GM12878 (cell line): ENCODE measurements around the gene APOM. TPM values are rescaled to one million over a fixed set of nuclear protein-coding genes. Genes with fewer than 3 reads are reported as not detected.
A peak's percentile ranks its signal among the peaks of the same experiment; 100 is the strongest.

Source experiments
- BCL11A ChIP-seq: IDR thresholded peaks from 2 replicates; pipeline ENCODE4 v1.6.1; 2011; ENCODE audit warnings: low read depth, low read length
- CHD2 ChIP-seq: IDR thresholded peaks from 2 replicates; pipeline ENCODE4 v1.6.1; 2011; ENCODE audit warnings: low read depth, low read length, improper control_type of control experiment, borderline replicate concordance
- EED ChIP-seq: sonication (generic); IDR thresholded peaks from 2 replicates; pipeline ENCODE4 v1.6.1; 2016; ENCODE audit warnings: antibody characterized with exemption, low read depth
- GATAD2B ChIP-seq: fragments of 450-650 bp; conservative IDR thresholded peaks from 2 replicates; pipeline ENCODE4 v1.6.1; 2017; ENCODE audit warnings: low read depth, mild to moderate bottlenecking, moderate library complexity
- IRF4 ChIP-seq: IDR thresholded peaks from 2 replicates; pipeline ENCODE4 v1.6.1; 2011; ENCODE audit warnings: low read depth, low read length
- MXI1 ChIP-seq: fragments of 150-350 bp; IDR thresholded peaks from 2 replicates; pipeline ENCODE4 v1.6.1; 2011; ENCODE audit warnings: low read depth, mild to moderate bottlenecking, inconsistent platforms, low read length, improper control_type of control experiment
- MYB ChIP-seq: fragments of 150-350 bp; IDR thresholded peaks from 2 replicates; pipeline ENCODE4 v1.6.1; 2014; ENCODE audit warnings: mild to moderate bottlenecking, low read depth, low read length, borderline replicate concordance
- NFIC ChIP-seq: IDR thresholded peaks from 2 replicates; pipeline ENCODE4 v1.6.1; 2012; ENCODE audit warnings: low read depth, mild to moderate bottlenecking, inconsistent platforms, low read length, moderate library complexity
- NFYB ChIP-seq: IDR thresholded peaks from 2 replicates; pipeline ENCODE4 v1.6.1; 2011; ENCODE audit warnings: low read depth, mild to moderate bottlenecking, low read length, improper control_type of control experiment, moderate library complexity; ENCODE audit not compliant: insufficient read depth
- NKRF ChIP-seq: fragments of 450-650 bp; conservative IDR thresholded peaks from 2 replicates; pipeline ENCODE4 v1.6.1; 2017; ENCODE audit warnings: mild to moderate bottlenecking, moderate library complexity
- NR2F1 ChIP-seq: fragments of 450-650 bp; conservative IDR thresholded peaks from 2 replicates; pipeline ENCODE4 v1.6.1; 2017; ENCODE audit warnings: mild to moderate bottlenecking
- PRDM15 ChIP-seq: fragments of 450-650 bp; formaldehyde crosslinking; IDR thresholded peaks from 2 replicates; pipeline ENCODE4 v1.4.0; 2020; ENCODE audit warnings: mild to moderate bottlenecking, moderate library complexity
- SIN3A ChIP-seq: IDR thresholded peaks from 2 replicates; pipeline ENCODE4 v1.6.1; 2012; ENCODE audit warnings: low read depth, low read length, improper control_type of control experiment
- TBL1XR1 ChIP-seq: IDR thresholded peaks from 2 replicates; pipeline ENCODE4 v1.6.1; 2012; ENCODE audit warnings: low read depth, low read length, improper control_type of control experiment
- YY1 ChIP-seq: IDR thresholded peaks from 2 replicates; pipeline ENCODE4 v1.6.1; 2011; ENCODE audit warnings: low read depth, mild to moderate bottlenecking, low read length
- ZNF592 ChIP-seq: fragments of 450-650 bp; IDR thresholded peaks from 2 replicates; pipeline ENCODE4 v1.6.1; 2017; ENCODE audit warnings: mild to moderate bottlenecking, moderate library complexity
- ZSCAN29 ChIP-seq: fragments of 450-650 bp; IDR thresholded peaks from 2 replicates; pipeline ENCODE4 v1.6.1; 2017; ENCODE audit warnings: mild to moderate bottlenecking, moderate library complexity
- polyA plus RNA-seq, 11 experiments: library from polyadenylated mRNA; depleted of rRNA in 4 of 11; unstranded in 6 of 11; stranded (reverse) in 5 of 11; fragments of >200 nt; fragmentation: Nextera tagmentation in 4 of 11; fragmentation: Illumina TruSeq in 1 of 11; extraction: Ambion mirVana in 4 of 11; extraction: Trizol in 1 of 11; gene quantifications; 1 replicate in 1 of 11; 2 replicates in 10 of 11; pipeline versions ENCODE4 v1.2.1 to v1.2.3, GENCODE V29; 2011 to 2016; ENCODE audit warnings: inconsistent platforms in 2 of 11, missing spikeins in 2 of 11, low read depth in 1 of 11
- total RNA-seq, 4 experiments: library from RNA; depleted of rRNA in 3 of 4; stranded (reverse); fragments of >200 nt in 3 of 4; fragmentation: Illumina TruSeq in 1 of 4; extraction: Trizol in 1 of 4; gene quantifications; 2 replicates each; pipeline versions ENCODE4 v1.2.1 to v1.2.3, GENCODE V29; 2013 to 2021

The APOM gene
- total and polyA plus RNA-seq, 10 of the 15 experiments (the other 5 are each of a cell fraction or from before 2014, with no cell fraction given), result 4.0 to 14.1 (median 7.1) TPM

GRCh38 chr6:31651602-31652191 is 4.0 kb upstream of the APOM start (continued):
- TF ChIP-seq PRDM15 (CRISPR knock-in tag) (no peak), NFYB (peak; percentile 75; the same call in 1 of the 2 replicates), BCL11A (no peak), NFIC (no peak), NR2F1 (no peak), GATAD2B (0 out of 2 replicates have a peak, but pooled peaks have one; percentile 5), MYB (0 out of 2 replicates have a peak, but pooled peaks have one; percentile 8), TBL1XR1 (no peak), ZNF592 (no peak), YY1 (peak; percentile 29; the same call in 1 of the 2 replicates), CHD2 (no peak), NKRF (no peak; the same call in none of the 2 replicates), MXI1 (peak; percentile 36; the same call in 1 of the 2 replicates), IRF4 (0 out of 2 replicates have a peak, but pooled peaks have one; percentile 4), ZSCAN29 (no peak), SIN3A (no peak), EED (no peak)
